ENCODE results near the gene DGKB.

GRCh38 chr7:14717169-14717568 is 185.4 kb downstream of the DGKB start:
- TF ChIP-seq CTCF (conservative IDR thresholded peaks at IDR 0.05; ENCODE audit: low read depth, low read length) (no peak), EZH2 (IDR thresholded peaks at IDR 0.05; ENCODE audit: borderline replicate concordance, low read depth, low read length, poor library complexity, severe bottlenecking) (no peak)
